A549 (cell line): Measurements from ENCODE around the gene SLU7. TPM values are rescaled to one million over a fixed set of nuclear protein-coding genes. Genes with fewer than 3 reads are reported as not detected.

Experiments
- ATAC-seq, 2 experiments: fragments of 200-7000 bp in 1 of 2; fragments of >200 bp in 1 of 2; cut with Nextera tagmentation in 1 of 2; cut with Tn5 transposase in 1 of 2; 3 replicates each; pipeline versions ENCODE4 v1.8.0 to v1.9.1; 2018 to 2020; ENCODE audit warnings: mild to moderate bottlenecking in 1 of 2, moderate library complexity in 1 of 2
- CTCF ChIA-PET: fragments of 300-600 bp; sonication (Branson Sonifier 250); formaldehyde crosslinking; extraction: SDS; loops from one replicate; lab custom pipeline; 2021; ENCODE audit warnings: antibody characterized with exemption, inconsistent platforms; lab: Yijun Ruan, JAX
- POLR2A ChIA-PET: fragments of 350-600 bp; formaldehyde crosslinking; extraction: SDS; loops from one replicate; lab custom pipeline; 2021; ENCODE audit warnings: antibody characterized with exemption, inconsistent platforms; lab: Yijun Ruan, JAX
- DNase-seq, 2 experiments: peaks; one replicate each; pipeline versions ENCODE4 v3.0.0 to v3.0.0-alpha.2; 2011 to 2016; ENCODE audit warnings: low read depth in 1 of 2, low spot score in 1 of 2
- FAIRE-seq: peaks from 2 replicates; lab custom pipeline; 2011; peaks lifted over from hg19 to GRCh38; lab: Jason Lieb, UNC
- H3K27ac ChIP-seq, 2 experiments: fragments of >200 bp; sonication (Bioruptor Twin); formaldehyde crosslinking; 3 replicates each; pipeline ENCODE4 v1.5.1; 2016 to 2017
- H3K4me1 ChIP-seq: fragments of >200 bp; sonication (Bioruptor Twin); formaldehyde crosslinking; 3 replicates; pipeline ENCODE4 v1.6.1; 2016
- H3K4me2 ChIP-seq: fragments of >200 bp; sonication (Bioruptor Twin); formaldehyde crosslinking; 3 replicates; pipeline ENCODE4 v1.6.1; 2016
- H3K4me3 ChIP-seq: fragments of >200 bp; sonication (Bioruptor Twin); formaldehyde crosslinking; 3 replicates; pipeline ENCODE4 v1.5.1; 2016
- H3K9me3 ChIP-seq: fragments of >200 bp; sonication (Bioruptor Twin); formaldehyde crosslinking; 3 replicates; pipeline ENCODE4 v1.6.1; 2016
- BCL3 ChIP-seq: fragments of >200 bp; sonication (Bioruptor Twin); formaldehyde crosslinking; IDR thresholded peaks from 3 replicates; pipeline ENCODE4 v1.6.1; 2016
- CEBPB ChIP-seq, 2 experiments: fragments of >200 bp in 1 of 2; sonication (Bioruptor Twin) in 1 of 2; formaldehyde crosslinking in 1 of 2; IDR thresholded peaks; 2 replicates each; pipeline ENCODE4 v1.6.1; 2012 to 2016
- CHD4 ChIP-seq: fragments of 200-600 bp; sonication (generic); IDR thresholded peaks from 2 replicates; pipeline ENCODE4 v1.6.1; 2016; ENCODE audit warnings: antibody characterized with exemption, mild to moderate bottlenecking, borderline replicate concordance
- CTCF ChIP-seq: fragments of >200 bp; sonication (Bioruptor Twin); formaldehyde crosslinking; IDR thresholded peaks from 3 replicates; pipeline ENCODE4 v1.5.1; 2016
- E2F6 ChIP-seq: IDR thresholded peaks from 2 replicates; pipeline ENCODE4 v1.6.1; 2012; ENCODE audit warnings: low read depth, borderline replicate concordance
- EP300 ChIP-seq, 2 experiments: fragments of >200 bp; sonication (Bioruptor Twin); formaldehyde crosslinking; IDR thresholded peaks; 2 replicates in 1 of 2; 3 replicates in 1 of 2; pipeline ENCODE4 v1.6.1; 2016 to 2017
- ESRRA ChIP-seq: fragments of 150-350 bp; IDR thresholded peaks from 2 replicates; pipeline ENCODE4 v1.6.1; 2014; ENCODE audit warnings: mild to moderate bottlenecking, low read length, borderline replicate concordance
- GATA3 ChIP-seq: IDR thresholded peaks from 2 replicates; pipeline ENCODE4 v1.6.1; 2012; ENCODE audit warnings: borderline replicate concordance
- HDAC2 ChIP-seq: fragments of 200-600 bp; sonication (generic); IDR thresholded peaks from 2 replicates; pipeline ENCODE4 v1.6.1; 2016
- HMGXB4 ChIP-seq: fragments of 250-450 bp; sonication (Bioruptor Pico); IDR thresholded peaks from 2 replicates; pipeline ENCODE4 v1.5.0; 2021; ENCODE audit warnings: mild to moderate bottlenecking, moderate library complexity, borderline replicate concordance
- HOXA7 ChIP-seq: fragments of 250-450 bp; sonication (Bioruptor Pico); IDR thresholded peaks from 2 replicates; pipeline ENCODE4 v1.5.0; 2020; ENCODE audit warnings: mild to moderate bottlenecking, moderate library complexity
- KDM1A ChIP-seq: fragments of 200-600 bp; sonication (generic); IDR thresholded peaks from 2 replicates; pipeline ENCODE4 v1.6.1; 2016; ENCODE audit warnings: low read depth, mild to moderate bottlenecking
- MAX ChIP-seq: IDR thresholded peaks from 2 replicates; pipeline ENCODE4 v1.6.1; 2012
- NR3C1 ChIP-seq: fragments of >200 bp; sonication (Bioruptor Twin); formaldehyde crosslinking; IDR thresholded peaks from 3 replicates; pipeline ENCODE4 v1.6.1; 2017
- PBX3 ChIP-seq: IDR thresholded peaks from 2 replicates; pipeline ENCODE4 v1.6.1; 2012
- PHF8 ChIP-seq: fragments of 200-600 bp; sonication (generic); IDR thresholded peaks from 2 replicates; pipeline ENCODE4 v1.6.1; 2016; ENCODE audit warnings: low read depth, mild to moderate bottlenecking, antibody characterized with exemption, moderate library complexity, borderline replicate concordance
- RAD21 ChIP-seq, 2 experiments: fragments of >200 bp in 1 of 2; sonication (Bioruptor Twin) in 1 of 2; formaldehyde crosslinking in 1 of 2; IDR thresholded peaks in 1 of 2; conservative IDR thresholded peaks in 1 of 2; 2 replicates in 1 of 2; 3 replicates in 1 of 2; pipeline ENCODE4 v1.6.1; 2012 to 2018; ENCODE audit warnings: inconsistent platforms in 1 of 2
- RCOR1 ChIP-seq: fragments of 150-350 bp; IDR thresholded peaks from 2 replicates; pipeline ENCODE4 v1.6.1; 2014; ENCODE audit warnings: antibody characterized with exemption, low read length, low read depth
- REST ChIP-seq: fragments of 200-600 bp; sonication (generic); IDR thresholded peaks from 2 replicates; pipeline ENCODE4 v1.6.1; 2016; ENCODE audit warnings: antibody characterized with exemption, mild to moderate bottlenecking, moderate library complexity
- RFX5 ChIP-seq: fragments of 450-650 bp; IDR thresholded peaks from 2 replicates; pipeline ENCODE4 v1.7.1; 2014; ENCODE audit warnings: antibody characterized with exemption, mild to moderate bottlenecking, moderate library complexity
- RNF2 ChIP-seq: fragments of 200-600 bp; sonication (generic); IDR thresholded peaks from 2 replicates; pipeline ENCODE4 v1.6.1; 2016; ENCODE audit warnings: low read depth, mild to moderate bottlenecking, antibody characterized with exemption, moderate library complexity, borderline replicate concordance
- SREBF2 ChIP-seq: fragments of 450-650 bp; IDR thresholded peaks from 2 replicates; pipeline ENCODE4 v1.6.1; 2014; ENCODE audit warnings: mild to moderate bottlenecking, moderate library complexity
- TP53 ChIP-seq: fragments of 250-450 bp; sonication (Bioruptor Pico); IDR thresholded peaks from 2 replicates; pipeline ENCODE4 v1.5.0; 2021; ENCODE audit warnings: mild to moderate bottlenecking, moderate library complexity
- ZFP36 ChIP-seq: fragments of 450-650 bp; IDR thresholded peaks from 2 replicates; pipeline ENCODE4 v1.6.1; 2014; ENCODE audit warnings: borderline replicate concordance; ENCODE audit not compliant: partially characterized antibody
- ZNF302 ChIP-seq: fragments of 250-450 bp; sonication (Bioruptor Pico); IDR thresholded peaks from 2 replicates; pipeline ENCODE4 v1.9.0; 2021; ENCODE audit warnings: inconsistent platforms, mild to moderate bottlenecking, moderate library complexity
- ZSCAN20 ChIP-seq: fragments of 250-450 bp; sonication (Bioruptor Pico); IDR thresholded peaks from 2 replicates; pipeline ENCODE4 v1.8.0; 2022; ENCODE audit warnings: mild to moderate bottlenecking, moderate library complexity
- WGBS: methylation state at CpG from one replicate; pipeline ENCODE4 v1.1.6; 2017; ENCODE audit errors: missing lambda C conversion rate; 5-methylcytosine and 5-hydroxymethylcytosine counted together
- polyA plus RNA-seq, 4 experiments: library from polyadenylated mRNA; depleted of rRNA in 3 of 4; stranded (reverse); fragments of >200 nt; fragmentation: RNase III in 1 of 4; extraction: RNeasy Plus Mini Kit Qiagen cat#74134 plus additional on column Dnase treatment in 1 of 4; gene quantifications; 2 replicates in 3 of 4; 3 replicates in 1 of 4; pipeline ENCODE4 v1.2.3, GENCODE V29; 2011 to 2017

SLU7 gene
- polyA plus RNA-seq, 2 of the 4 experiments (the other 2 are of a cell fraction), result 67.0 to 75.5 TPM

- ChIA-PET POLR2A (no interaction called here), CTCF (interaction anchor here (0.6 to 1.8 kb wide), 3 partner anchors 12 to 632 kb away, joined by 4 to 5 read pairs (median 4); no protein-coding TSS in a partner anchor)
- TF ChIP-seq RAD21 (conservative IDR thresholded peaks at IDR 0.05 in 1 of 2, IDR thresholded peaks at IDR 0.05 in 1 of 2) (no peak), TP53 (CRISPR knock-in tag) (no peak), CEBPB (IDR thresholded peaks at IDR 0.05) (no peak), CHD4 (no peak), ZSCAN20 (no peak), NR3C1 (no peak), BCL3 (no peak), ZFP36 (no peak), CTCF (no peak), HDAC2 (no peak), RNF2 (no peak), ESRRA (no peak), EP300 (IDR thresholded peaks at IDR 0.05) (no peak), RFX5 (no peak), HOXA7 (CRISPR knock-in tag) (no peak)
- Histone ChIP-seq H3K4me2 (no peak overlapping the region), H3K27ac (no peak overlapping the region), H3K9me3 (no peaks in the 10 kb centered on the region), H3K4me1 (0 out of 3 replicates have a peak, but pooled peaks cover 5% of the 10 kb centered on the region), H3K4me3 (no peak overlapping the region)
- no peak for FAIRE-seq
- no peak for DNase-seq
- 52% methylated on average over 8 of the region's 8 CpGs for WGBS
- ATAC-seq, result no peak
Measured at GRCh38 chr5:160458806-160459800, 40.2 kb upstream of the SLU7 start.

- Histone ChIP-seq H3K4me1 (no peaks in the 10 kb centered on the region), H3K9me3 (no peaks in the 10 kb centered on the region), H3K4me3 (no peak overlapping the region), H3K4me2 (no peak overlapping the region), H3K27ac (no peak overlapping the region)
- CTCF ChIA-PET, result interaction anchor here (1.0 kb wide), 1 partner anchor 18 kb away, joined by 3 read pairs; no protein-coding TSS in a partner anchor
- DNase-seq (no peak), ATAC-seq (no peak), FAIRE-seq (no peak)
- 76% methylated on average over 5 of the region's 5 CpGs for WGBS
- POLR2A ChIA-PET, result no interaction called here
- TF ChIP-seq NR3C1, result no peak
- no peak for TF ChIP-seq PBX3
- no peak for TF ChIP-seq ZNF302 (CRISPR knock-in tag)
- TF ChIP-seq HMGXB4 (CRISPR knock-in tag), result no peak
- no peak for TF ChIP-seq REST
- no peak for TF ChIP-seq SREBF2
- no peak for TF ChIP-seq RCOR1
- no peak for TF ChIP-seq KDM1A
- no peak for TF ChIP-seq PHF8
- TF ChIP-seq GATA3, result no peak
- no peak for TF ChIP-seq MAX
- TF ChIP-seq E2F6, result no peak
Measured at GRCh38 chr5:160457252-160457651, 38.4 kb upstream of the SLU7 start.
